KMS-11 (cell line): ENCODE measurements around the gene RASA3.

Experiments used
- H2AFZ ChIP-seq: fragments of 200-600 bp; sonication (generic); 2 replicates; pipeline ENCODE4 v1.6.1; 2016; ENCODE audit warnings: antibody characterized with exemption, mixed run types, low read depth
- H3K27ac ChIP-seq: fragments of 200-600 bp; sonication (generic); 2 replicates; pipeline ENCODE4 v1.6.1; 2016; ENCODE audit warnings: mild to moderate bottlenecking, mixed run types
- H3K27me3 ChIP-seq: fragments of 200-600 bp; sonication (generic); 2 replicates; pipeline ENCODE4 v1.6.1; 2017; ENCODE audit warnings: mild to moderate bottlenecking, low read depth, mixed run types, moderate library complexity; ENCODE audit not compliant: insufficient read depth
- H3K36me3 ChIP-seq: fragments of 200-600 bp; sonication (generic); 2 replicates; pipeline ENCODE4 v1.6.1; 2017; ENCODE audit warnings: mild to moderate bottlenecking, mixed run types; ENCODE audit not compliant: insufficient read depth
- H3K4me1 ChIP-seq: fragments of 200-600 bp; sonication (generic); 2 replicates; pipeline ENCODE4 v1.6.1; 2016; ENCODE audit warnings: mild to moderate bottlenecking, low read depth, mixed run types; ENCODE audit not compliant: poor library complexity, severe bottlenecking
- H3K4me2 ChIP-seq: fragments of 200-600 bp; sonication (generic); 2 replicates; pipeline ENCODE4 v1.7.0; 2016; ENCODE audit warnings: mild to moderate bottlenecking, mixed run types
- H3K4me3 ChIP-seq: fragments of 200-600 bp; sonication (generic); IDR thresholded peaks from 2 replicates; pipeline ENCODE4 v1.6.1; 2017; ENCODE audit warnings: low read depth, low read length, mixed read lengths; ENCODE audit not compliant: insufficient read depth
- H3K79me2 ChIP-seq: fragments of 200-600 bp; sonication (generic); 2 replicates; pipeline ENCODE4 v1.6.1; 2016; ENCODE audit warnings: low read depth, mixed run types; ENCODE audit not compliant: insufficient read depth
- H3K9ac ChIP-seq: fragments of 200-600 bp; sonication (generic); 2 replicates; pipeline ENCODE4 v1.6.1; 2016; ENCODE audit warnings: mild to moderate bottlenecking, mixed run types
- H4K20me1 ChIP-seq: fragments of 200-600 bp; sonication (generic); 2 replicates; pipeline ENCODE4 v1.6.1; 2016; ENCODE audit warnings: mild to moderate bottlenecking, mixed run types; ENCODE audit not compliant: insufficient read depth
- TF ChIP-seq, protein P1 (sequence below): fragments of 200-600 bp; sonication (generic); conservative IDR thresholded peaks from 2 replicates; pipeline ENCODE4 v1.6.1; 2017; ENCODE audit warnings: low read depth, mild to moderate bottlenecking, antibody characterized with exemption, low read length, moderate library complexity, mixed read lengths

The RASA3 gene

DNA sequence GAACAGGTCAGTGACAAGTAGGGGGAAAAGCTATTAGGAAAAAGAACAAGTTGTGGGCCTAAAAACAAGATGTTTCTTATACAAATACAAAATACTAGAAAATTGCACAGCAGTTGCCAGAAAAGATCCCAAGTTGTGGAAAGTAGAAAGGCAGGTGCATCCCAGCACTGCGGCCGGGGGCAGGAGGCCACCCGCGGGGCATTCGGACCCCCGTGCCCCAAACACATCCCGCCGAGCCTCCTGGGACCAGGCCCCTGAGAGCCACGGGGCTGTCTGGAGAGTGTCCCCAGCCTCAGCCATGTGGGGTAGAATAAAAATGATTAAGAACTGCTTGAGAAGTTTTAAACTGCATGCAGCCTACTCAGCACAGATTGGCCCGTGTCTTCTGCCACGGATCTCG is 11.4 kb downstream of the RASA3 start:
- Histone ChIP-seq H3K9ac (no peak overlapping the region), H3K27me3 (no peaks in the 10 kb centered on the region), H3K4me1 (no peaks in the 10 kb centered on the region), H3K4me3 (no peak overlapping the region), H3K79me2 (no peaks in the 10 kb centered on the region), H4K20me1 (no peaks in the 10 kb centered on the region), H3K4me2 (no peak overlapping the region), H3K27ac (no peak overlapping the region), H3K36me3 (no peaks in the 10 kb centered on the region), H2AFZ (no peak overlapping the region)
- TF ChIP-seq, protein P1, sequence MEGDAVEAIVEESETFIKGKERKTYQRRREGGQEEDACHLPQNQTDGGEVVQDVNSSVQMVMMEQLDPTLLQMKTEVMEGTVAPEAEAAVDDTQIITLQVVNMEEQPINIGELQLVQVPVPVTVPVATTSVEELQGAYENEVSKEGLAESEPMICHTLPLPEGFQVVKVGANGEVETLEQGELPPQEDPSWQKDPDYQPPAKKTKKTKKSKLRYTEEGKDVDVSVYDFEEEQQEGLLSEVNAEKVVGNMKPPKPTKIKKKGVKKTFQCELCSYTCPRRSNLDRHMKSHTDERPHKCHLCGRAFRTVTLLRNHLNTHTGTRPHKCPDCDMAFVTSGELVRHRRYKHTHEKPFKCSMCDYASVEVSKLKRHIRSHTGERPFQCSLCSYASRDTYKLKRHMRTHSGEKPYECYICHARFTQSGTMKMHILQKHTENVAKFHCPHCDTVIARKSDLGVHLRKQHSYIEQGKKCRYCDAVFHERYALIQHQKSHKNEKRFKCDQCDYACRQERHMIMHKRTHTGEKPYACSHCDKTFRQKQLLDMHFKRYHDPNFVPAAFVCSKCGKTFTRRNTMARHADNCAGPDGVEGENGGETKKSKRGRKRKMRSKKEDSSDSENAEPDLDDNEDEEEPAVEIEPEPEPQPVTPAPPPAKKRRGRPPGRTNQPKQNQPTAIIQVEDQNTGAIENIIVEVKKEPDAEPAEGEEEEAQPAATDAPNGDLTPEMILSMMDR, result no peak

DNA sequence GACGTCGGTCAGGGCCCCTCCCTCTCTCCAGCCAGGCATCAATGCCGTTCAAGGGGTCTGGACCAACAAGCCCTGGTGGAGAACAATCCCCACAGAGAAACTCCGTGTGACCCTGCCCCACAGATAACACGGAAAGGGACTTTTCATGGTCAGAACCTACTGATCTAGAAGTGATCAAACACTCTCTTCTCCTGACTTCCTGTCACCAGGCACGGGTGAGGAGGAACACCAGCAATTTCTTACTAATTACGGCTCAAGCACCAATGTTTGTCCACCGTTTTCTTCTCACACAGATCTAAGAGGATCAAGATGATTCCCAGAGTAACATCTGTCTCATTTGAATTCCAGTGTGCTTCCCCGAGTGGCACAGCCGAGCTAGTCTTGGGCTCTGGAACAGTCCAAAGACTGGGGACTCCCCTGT is 11.8 kb downstream of the RASA3 start:
- H3K27ac ChIP-seq, result no peak overlapping the region
- H3K36me3 ChIP-seq, result no peaks in the 10 kb centered on the region

DNA sequence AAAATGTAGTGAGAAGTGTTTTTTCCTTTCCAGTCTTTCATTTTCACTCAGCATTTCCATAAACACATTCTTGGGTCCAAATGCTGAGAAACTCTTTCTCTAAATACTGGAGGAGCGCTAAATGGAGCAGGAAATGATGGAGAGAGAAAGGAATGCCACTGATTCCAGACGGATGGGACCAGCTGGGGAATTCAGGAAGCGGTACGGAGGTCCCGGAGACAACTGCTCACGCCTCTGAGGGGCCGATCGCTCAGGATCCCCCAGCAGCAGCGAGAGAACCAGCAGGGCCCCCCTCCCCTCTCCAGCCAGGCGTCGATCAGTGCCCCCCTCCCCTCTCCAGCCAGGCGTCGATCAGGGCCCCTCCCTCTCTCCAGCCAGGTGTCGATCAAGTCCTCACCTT is 13.2 kb downstream of the RASA3 start:
- no peaks in the 10 kb centered on the region for H3K4me1 ChIP-seq
- TF ChIP-seq, protein P1, result no peak
- no peaks in the 10 kb centered on the region for H3K79me2 ChIP-seq
- H3K27me3 ChIP-seq, result no peaks in the 10 kb centered on the region
- no peak overlapping the region for H3K4me2 ChIP-seq
- no peaks in the 10 kb centered on the region for H4K20me1 ChIP-seq
- no peak overlapping the region for H2AFZ ChIP-seq
- no peak overlapping the region for H3K4me3 ChIP-seq
- no peak overlapping the region for H3K27ac ChIP-seq
- no peak overlapping the region for H3K9ac ChIP-seq
- H3K36me3 ChIP-seq, result no peaks in the 10 kb centered on the region

More for the DNA sequence above, 11.8 kb downstream of the RASA3 start:
- H3K4me1 ChIP-seq, result no peaks in the 10 kb centered on the region
- H3K4me2 ChIP-seq, result no peak overlapping the region
- H2AFZ ChIP-seq, result no peak overlapping the region
- no peaks in the 10 kb centered on the region for H3K27me3 ChIP-seq
- no peaks in the 10 kb centered on the region for H4K20me1 ChIP-seq
- H3K9ac ChIP-seq, result no peak overlapping the region
- TF ChIP-seq, protein P1, result no peak
- H3K4me3 ChIP-seq, result no peak overlapping the region
- no peaks in the 10 kb centered on the region for H3K79me2 ChIP-seq

DNA sequence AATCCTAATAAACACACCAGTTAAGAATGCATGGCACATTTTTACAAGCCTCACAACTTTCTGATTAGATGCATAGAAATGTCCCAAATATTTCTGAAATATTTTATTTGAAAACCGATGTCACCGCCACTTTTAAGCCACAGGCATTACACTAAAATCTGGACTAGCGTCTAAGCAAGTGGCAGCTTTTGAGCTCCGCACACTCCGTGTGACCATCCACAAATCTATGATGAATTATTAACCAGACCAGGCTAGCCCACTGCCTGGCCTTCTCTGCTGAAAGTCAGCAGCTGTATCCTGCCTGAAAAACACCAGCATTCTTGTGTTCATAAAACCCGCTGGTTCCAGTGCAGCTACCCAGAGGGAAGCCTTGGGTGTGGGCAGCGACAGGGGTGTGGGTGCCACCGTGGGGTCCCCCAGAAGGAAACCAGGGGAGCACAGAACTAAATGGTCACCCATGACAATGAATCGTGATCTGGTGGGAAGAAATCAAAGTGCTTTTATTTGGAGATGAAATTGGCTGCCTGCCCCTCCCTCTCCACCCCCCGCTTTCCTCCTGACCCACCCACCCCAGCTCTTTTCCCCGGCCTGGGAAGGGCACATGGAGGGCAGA is 13.8 kb downstream of the RASA3 start:
- H3K4me2 ChIP-seq, result no peak overlapping the region
- H3K79me2 ChIP-seq, result no peaks in the 10 kb centered on the region
- no peaks in the 10 kb centered on the region for H3K4me1 ChIP-seq
- no peaks in the 10 kb centered on the region for H3K36me3 ChIP-seq
- no peak overlapping the region for H3K9ac ChIP-seq
- H3K4me3 ChIP-seq, result no peak overlapping the region
- TF ChIP-seq, protein P1, result no peak
- H4K20me1 ChIP-seq, result no peaks in the 10 kb centered on the region
- no peak overlapping the region for H3K27ac ChIP-seq
- no peaks in the 10 kb centered on the region for H3K27me3 ChIP-seq
- H2AFZ ChIP-seq, result no peak overlapping the region
